ENCODE data around the gene ARHGEF10L.
A peak's percentile ranks its signal among the peaks of the same experiment; 100 is the strongest.

Gene ARHGEF10L

GRCh38 chr1:17637055-17637454 is 97.6 kb downstream of the ARHGEF10L start:
- DNase-seq, result no peak

GRCh38 chr1:17639703-17640340 is 100.3 kb downstream of the ARHGEF10L start:
- DNase-seq, result no peak

GRCh38 chr1:17640393-17640792 is 100.9 kb downstream of the ARHGEF10L start:
- no peak for DNase-seq

- DNase-seq, result no peak
Observed at GRCh38 chr1:17640975-17641374, 101.5 kb downstream of the ARHGEF10L start.

- no peak for DNase-seq
Observed at GRCh38 chr1:17642169-17642568, 102.7 kb downstream of the ARHGEF10L start.

GRCh38 chr1:17642943-17643342 is 103.4 kb downstream of the ARHGEF10L start:
- DNase-seq, result no peak

GRCh38 chr1:17643861-17644703 is 104.6 kb downstream of the ARHGEF10L start:
- DNase-seq, result no peak

GRCh38 chr1:17645068-17645911 is 105.8 kb downstream of the ARHGEF10L start:
- no peak for DNase-seq

GRCh38 chr1:17646444-17647280 is 107.2 kb downstream of the ARHGEF10L start:
- DNase-seq, result no peak

GRCh38 chr1:17648457-17649145 is 109.1 kb downstream of the ARHGEF10L start:
- no peak for DNase-seq

GRCh38 chr1:17649371-17650106 is 110.0 kb downstream of the ARHGEF10L start:
- DNase-seq, result no peak

GRCh38 chr1:17653276-17653675 is 113.8 kb downstream of the ARHGEF10L start:
- no peak for DNase-seq

- peak; percentile 63 for DNase-seq
Observed at GRCh38 chr1:17653728-17654351, 114.3 kb downstream of the ARHGEF10L start.

GRCh38 chr1:17654519-17654918 is 115.0 kb downstream of the ARHGEF10L start:
- no peak for DNase-seq

GRCh38 chr1:17655169-17655568 is 115.7 kb downstream of the ARHGEF10L start:
- no peak for DNase-seq

GRCh38 chr1:17655922-17656321 is 116.4 kb downstream of the ARHGEF10L start:
- DNase-seq, result no peak

- DNase-seq, result no peak
Observed at GRCh38 chr1:17657436-17657835, 117.9 kb downstream of the ARHGEF10L start.

GRCh38 chr1:17658837-17659236 is 119.3 kb downstream of the ARHGEF10L start:
- no peak for DNase-seq

GRCh38 chr1:17661546-17662157 is 122.2 kb downstream of the ARHGEF10L start:
- DNase-seq, result peak; percentile 84

GRCh38 chr1:17662296-17662695 is 122.8 kb downstream of the ARHGEF10L start:
- DNase-seq, result no peak

All from 8988T (cell line).